GM08714 (cell line): ENCODE results near the gene SHISAL2A.

Experiments used
- H3K4me3 ChIP-seq: fragments of 200-500 bp; sonication (Bioruptor generic); 2 replicates; pipeline ENCODE4 v1.5.1; 2014; ENCODE audit warnings: mild to moderate bottlenecking, low read length, inconsistent platforms
- ZNF274 ChIP-seq: IDR thresholded peaks from 2 replicates; pipeline ENCODE4 v1.6.1; 2012; ENCODE audit warnings: mild to moderate bottlenecking, low read depth, low read length

The SHISAL2A gene

DNA sequence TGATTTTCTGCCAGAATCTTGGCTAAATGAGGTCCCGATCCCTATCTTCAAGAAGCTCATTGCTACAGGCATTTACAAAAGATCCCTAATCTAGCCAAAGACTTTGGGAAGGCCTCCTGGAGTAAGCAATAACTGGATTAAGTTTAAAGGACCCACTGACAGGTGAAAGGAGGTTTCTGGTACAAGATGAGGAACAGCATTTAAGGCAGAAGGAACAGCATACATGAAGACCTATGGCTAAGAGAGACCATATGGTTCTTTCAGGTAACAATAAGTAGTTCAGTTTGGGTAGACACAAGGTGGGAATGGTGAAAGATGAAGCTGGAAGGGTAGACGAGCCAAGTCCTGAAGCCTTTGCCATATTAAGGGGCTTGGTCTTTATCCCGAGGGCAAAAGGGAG, 27.8 kb downstream of the SHISAL2A start:
- TF ChIP-seq ZNF274, result no peak
- H3K4me3 ChIP-seq, result no peak overlapping the region

DNA sequence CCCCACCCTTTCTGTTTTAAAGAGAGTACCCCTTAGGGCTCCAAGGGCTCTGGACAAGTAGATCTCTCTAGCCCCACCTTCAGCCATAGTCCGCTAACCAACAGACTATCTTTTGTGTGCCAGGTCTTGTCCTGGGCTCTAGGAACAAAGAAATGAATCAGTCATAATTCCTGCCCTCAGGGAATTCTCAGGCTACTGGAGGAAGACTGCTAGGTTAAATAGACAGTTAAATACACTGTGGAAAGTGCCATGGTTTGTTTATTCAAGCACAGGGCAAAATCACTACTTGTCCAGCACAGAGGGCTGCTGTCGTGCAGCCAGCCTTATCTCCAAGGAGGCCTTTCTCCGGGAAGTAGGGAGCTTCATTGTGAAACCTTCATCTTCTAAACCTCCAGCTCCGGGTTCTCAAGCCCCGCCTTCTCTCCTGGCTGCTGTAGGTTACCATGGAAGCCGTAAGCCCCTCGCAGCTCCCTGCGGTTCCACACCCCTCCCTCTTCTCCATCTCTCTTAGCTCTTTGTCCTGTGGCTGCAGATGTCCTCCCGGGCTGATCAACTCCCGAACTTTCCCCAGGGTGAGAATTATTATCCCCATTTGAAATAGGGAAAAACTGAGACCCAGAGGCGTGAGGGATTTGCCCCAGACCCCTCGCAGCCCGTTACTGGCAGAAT, 29.8 kb downstream of the SHISAL2A start:
- TF ChIP-seq ZNF274, result no peak
- H3K4me3 ChIP-seq, result no peak overlapping the region

DNA sequence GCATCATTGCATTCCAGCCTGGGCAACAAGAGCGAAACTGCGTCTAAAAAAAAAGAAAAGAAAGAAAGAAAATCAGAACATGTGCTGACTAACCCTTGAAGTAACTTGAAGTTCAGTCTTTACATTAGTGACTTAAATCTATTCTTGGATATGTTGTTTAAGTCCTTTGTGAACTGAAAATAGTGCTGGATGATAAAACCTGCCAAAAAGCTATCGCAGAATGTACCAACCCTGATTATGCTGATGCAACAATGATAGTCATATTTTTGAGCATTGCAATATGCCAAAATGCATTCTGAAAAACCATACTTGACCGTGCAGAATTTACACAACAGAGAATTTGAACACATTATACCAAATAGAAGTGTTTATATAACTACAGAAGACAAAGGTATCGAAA, 30.7 kb downstream of the SHISAL2A start:
- H3K4me3 ChIP-seq, result no peak overlapping the region
- TF ChIP-seq ZNF274, result no peak

DNA sequence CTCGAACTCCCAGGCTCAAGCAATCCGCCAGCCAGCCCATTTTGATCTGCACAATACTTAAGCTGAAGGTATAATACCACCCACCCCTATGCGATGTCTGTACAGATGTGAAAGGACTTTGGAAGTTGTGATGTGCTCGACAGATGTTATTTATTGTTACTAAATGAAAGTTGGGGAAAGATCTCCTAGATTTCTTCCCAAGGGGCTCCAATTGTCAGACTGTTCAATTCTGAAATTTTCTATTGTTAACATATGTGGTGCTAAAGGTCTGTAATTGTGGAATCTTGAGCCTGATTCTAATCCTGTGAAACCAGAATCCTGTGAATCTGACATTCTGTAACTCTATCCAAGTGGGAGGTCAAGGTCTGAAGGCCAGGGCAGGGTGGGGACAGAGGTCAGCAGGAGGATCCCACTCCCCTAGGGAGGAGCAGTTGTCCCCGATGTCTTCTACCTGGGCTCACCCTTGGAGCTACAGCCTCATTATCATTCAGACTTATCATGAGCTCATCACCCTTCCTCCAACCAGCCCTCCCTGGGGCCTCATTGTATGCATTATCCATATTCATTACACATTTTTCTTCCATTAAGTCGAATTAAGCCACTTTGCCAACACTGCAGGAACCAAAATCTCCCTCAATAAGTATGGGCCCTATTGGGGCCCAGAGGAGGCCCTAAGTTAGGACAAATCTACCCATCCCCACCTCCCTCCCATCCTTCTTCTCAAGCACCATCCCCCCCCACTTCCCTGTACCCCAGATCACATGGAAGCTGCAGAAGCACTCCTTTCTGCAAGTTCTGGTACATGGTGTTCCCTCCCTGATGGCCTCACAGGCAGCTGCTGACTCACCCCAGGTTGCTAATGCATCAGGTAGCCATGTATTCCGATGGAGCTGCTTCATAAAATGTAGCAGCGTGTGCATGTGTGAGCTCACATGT, 32.3 kb downstream of the SHISAL2A start:
- TF ChIP-seq ZNF274, result no peak
- no peak overlapping the region for H3K4me3 ChIP-seq

DNA sequence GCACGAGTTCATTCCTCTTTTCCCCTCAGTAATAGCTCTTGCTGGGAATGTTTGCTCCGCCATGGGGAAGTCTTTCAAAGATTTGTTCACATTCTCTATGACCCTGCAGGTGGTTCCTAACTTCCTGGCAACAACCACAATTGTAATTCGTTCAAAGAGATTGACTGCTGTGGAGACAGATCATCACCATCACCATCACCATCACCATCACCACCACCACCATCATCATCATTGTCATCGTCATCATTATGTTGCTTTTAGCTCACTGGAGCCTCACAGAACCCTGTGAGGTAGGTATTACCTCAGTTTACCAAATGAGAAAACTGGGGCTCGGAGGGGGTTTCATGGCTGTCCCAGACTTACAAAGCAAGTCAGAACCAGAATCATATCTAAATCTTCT, 34.3 kb downstream of the SHISAL2A start:
- no peak for TF ChIP-seq ZNF274
- no peak overlapping the region for H3K4me3 ChIP-seq

DNA sequence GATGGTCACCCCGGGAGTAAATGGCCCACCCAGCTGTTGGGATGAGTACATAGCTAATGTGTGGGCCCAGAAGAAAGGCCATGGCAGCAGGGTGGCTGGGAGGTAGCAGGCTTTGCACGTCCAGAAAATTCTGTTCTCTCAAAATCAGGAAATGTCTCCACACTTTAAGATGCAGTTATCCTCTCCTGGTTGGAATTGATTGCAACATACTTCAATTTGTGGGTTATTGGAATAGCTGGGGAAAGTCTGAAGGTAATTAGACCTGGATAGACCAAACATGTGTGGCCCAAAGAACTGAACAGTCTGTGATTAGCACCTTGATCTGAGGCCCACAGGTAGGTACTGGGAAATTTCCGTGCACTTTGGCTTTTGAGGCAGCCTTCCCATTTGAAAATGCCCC, 35.0 kb downstream of the SHISAL2A start:
- no peak overlapping the region for H3K4me3 ChIP-seq
- TF ChIP-seq ZNF274, result no peak

DNA sequence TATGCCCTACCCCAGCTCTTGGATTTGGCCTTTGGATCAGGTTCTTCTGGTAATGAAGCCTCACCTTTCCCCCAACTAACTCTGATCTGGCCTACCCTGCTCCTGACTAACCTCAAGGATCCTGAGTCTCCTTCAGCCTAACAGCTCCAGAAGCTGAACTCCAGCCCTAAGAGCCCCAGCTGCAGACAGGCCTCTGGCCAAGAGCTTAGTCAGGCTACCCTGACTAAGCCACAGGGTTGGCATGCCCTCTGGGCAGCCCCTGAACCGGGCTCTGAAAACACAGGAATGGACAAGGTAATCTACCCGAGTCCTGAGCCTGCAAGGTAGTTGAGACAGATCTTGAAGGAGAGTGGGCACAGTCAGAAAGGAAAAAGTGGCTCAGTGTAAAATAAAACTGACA, 35.7 kb downstream of the SHISAL2A start:
- no peak for TF ChIP-seq ZNF274
- no peak overlapping the region for H3K4me3 ChIP-seq

DNA sequence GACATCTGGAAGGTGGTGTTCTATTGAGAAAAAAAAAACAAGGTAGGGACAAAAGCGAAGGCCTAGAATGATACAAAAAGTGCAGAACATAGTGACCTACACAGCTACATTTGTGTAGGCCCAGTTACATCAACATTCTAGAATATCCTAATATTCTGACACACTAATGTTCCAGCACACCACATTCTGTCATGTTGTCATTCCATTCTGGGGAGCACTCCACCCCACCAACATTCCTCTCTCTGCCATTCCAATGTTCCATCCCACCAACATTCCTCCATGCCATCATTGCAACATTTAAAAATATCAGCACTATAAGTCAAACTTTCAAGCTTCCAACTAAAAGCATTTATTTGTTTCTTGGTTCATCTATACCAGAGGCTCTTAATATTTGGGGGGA, 36.7 kb downstream of the SHISAL2A start:
- no peak for TF ChIP-seq ZNF274
- H3K4me3 ChIP-seq, result no peak overlapping the region

DNA sequence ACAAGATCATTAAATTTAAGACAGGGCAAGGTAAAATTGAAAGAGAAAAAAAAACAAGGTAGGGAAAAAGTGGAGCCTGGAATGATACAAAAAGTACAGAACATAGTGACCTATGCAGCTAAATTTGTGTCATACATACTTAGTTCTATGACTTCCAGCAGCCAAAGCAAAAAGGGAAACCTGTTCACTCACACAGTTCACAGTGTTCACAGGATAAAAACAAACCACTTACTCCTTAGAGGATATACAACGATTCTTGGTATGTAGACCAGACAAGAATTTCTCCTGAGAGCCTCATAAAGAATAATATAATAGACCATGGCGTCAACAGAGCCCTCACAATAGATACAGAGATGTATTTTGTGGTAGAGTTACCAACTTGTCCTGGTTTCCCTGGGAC, 37.6 kb downstream of the SHISAL2A start:
- TF ChIP-seq ZNF274, result no peak

DNA sequence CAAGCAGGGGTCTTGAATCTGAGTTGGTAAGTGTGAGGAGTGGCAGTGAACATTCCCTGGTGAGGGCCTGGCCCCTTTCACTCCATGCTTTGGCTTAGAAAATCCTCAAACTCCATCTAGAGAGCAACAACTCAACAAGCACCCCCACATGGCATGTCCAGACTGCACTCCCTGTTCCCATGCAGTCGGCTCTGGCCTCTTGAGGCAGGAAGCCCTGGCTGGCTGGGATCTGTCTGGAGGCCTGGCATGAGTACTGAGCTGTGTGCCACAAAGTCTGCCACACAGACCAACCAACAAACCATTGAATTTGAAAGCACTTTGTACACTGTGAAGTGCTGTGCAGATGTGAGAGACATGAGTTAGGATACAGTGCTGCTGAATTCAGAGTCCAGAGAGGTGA, 40.0 kb downstream of the SHISAL2A start:
- no peak overlapping the region for H3K4me3 ChIP-seq
- no peak for TF ChIP-seq ZNF274

More for the DNA sequence above, 37.6 kb downstream of the SHISAL2A start:
- no peak overlapping the region for H3K4me3 ChIP-seq

DNA sequence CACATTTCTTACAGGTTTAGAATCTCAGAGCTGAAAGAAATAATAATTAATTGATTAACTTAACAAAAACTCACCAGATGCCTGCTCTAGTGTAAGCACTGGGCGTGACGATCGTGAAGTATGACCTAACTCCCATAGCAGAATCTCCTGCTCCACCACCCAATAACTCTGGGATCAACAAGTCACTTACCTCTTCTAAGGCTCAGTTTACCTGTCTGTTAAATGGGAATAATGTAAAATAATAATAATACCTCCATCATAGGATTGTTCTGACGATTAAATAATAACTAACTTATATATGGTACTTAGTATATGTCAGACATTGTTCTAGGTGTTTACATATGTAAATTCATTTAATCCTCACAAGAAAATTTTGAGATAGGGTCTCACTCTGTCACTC, 40.5 kb downstream of the SHISAL2A start:
- TF ChIP-seq ZNF274, result no peak
- no peak overlapping the region for H3K4me3 ChIP-seq

DNA sequence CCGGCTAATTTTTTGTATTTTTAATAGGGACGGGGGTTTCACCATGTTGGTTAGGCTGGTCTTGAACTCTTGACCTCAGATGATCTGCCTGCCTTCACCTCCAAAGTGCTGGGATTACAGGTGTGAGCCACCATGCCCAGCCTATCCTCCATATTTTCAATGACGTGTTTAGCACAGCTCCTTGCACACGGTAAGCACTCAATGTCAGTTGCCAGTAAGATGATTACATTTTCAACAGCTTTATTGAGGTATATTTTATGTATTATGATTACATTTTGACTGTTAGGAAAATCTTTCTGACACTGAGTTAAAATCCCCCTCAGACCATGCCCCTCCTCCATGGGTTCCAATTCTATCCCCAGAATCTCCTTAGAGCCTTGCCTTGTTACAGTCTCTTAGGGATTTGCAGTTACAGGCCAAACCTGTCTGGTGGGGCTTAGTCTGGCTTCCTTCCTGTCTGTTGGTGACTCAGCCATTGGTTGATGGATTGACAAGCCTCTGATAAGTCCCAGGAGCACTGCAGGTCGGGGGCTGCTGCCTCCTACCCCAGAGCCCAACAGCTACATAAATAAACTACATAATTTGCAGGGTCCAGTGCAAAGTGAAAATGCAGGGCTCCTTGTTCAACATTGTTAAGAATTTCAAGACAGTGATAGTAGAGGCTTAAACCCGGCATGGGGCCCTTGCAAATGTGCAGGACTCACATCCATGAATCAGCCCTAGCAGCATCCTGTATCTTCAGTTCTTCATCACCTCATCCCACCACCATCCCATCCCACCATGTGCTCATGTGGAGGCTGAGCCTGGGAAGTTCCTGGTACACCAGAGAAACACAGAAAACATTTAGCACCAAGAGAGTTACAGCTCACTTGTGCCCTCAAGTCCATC, 41.8 kb downstream of the SHISAL2A start:
- no peak for TF ChIP-seq ZNF274
- H3K4me3 ChIP-seq, result no peak overlapping the region

DNA sequence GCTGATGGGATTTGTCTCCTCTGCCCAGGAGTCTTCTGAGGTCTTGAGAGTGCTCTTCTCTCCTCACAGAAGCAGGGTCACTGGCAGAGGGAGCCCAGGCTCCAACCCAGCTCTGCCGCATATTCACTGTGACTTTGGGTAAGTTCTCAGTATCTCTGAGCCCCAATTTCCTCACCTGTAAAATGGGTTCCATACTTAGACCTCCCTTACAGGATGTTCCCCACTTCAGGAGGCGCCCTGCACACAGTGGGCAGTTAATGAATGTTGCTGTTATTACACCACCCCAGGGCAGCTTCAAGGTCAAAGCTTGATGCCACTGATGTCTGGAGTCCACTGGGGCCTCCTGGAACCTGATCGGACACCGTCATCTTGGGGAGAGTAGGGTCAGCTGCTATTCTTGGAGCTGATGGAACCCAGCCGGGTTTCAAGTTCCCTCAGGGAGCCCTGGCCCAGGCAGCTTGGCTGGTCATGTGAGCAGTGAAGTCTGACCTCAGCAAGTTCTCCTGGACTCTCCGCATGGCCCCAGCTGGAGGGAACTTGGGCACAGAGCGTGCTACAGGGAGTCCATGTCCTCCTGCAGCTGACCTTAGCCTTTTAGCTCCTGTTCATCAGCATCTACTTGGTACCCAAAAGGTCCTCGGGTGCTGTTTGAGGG, 43.4 kb downstream of the SHISAL2A start:
- no peak for TF ChIP-seq ZNF274

DNA sequence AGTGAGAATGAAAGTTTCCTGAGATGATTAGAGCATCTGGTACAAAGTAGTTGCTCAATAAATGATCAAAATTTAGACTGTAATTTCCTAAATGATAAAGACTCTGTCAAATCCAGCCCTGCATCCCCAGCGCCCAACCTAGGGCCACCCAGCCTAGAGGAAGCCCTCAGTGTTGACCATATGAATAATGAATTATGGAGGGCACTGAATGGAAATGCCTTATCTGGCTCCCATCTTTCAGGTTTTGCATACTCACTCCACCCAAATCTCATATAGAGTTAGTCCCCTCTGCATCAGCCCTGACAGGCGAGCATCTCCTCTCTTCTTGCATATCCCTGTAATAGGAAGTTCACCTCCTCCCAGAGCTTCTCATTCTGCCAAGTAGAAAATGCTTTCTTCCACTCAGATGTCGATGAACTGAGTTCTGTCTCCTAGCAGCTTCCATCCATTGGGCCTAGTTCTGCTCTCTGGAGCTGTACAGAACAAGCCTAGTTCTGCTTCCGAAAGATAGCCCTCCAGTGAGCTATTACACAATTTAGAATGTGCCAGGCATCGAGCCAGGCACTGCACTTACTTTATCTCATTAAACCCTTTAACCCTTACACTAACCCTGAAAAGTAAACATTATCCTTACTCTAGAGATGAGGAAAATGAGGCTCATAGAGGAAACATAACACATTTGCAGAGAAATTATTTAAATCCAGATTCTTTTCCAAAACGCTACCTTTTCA, 44.3 kb downstream of the SHISAL2A start:
- TF ChIP-seq ZNF274, result no peak

More for the DNA sequence above, 43.4 kb downstream of the SHISAL2A start:
- H3K4me3 ChIP-seq, result no peak overlapping the region

More for the DNA sequence above, 44.3 kb downstream of the SHISAL2A start:
- H3K4me3 ChIP-seq, result no peak overlapping the region
